Cardiac ventricle fibroblast (primary cell): ENCODE measurements around the gene RPP30. TPM values are rescaled to one million over a fixed set of nuclear protein-coding genes. Genes with fewer than 3 reads are reported as not detected.

Experiments
- total RNA-seq: library from RNA; depleted of rRNA; stranded (reverse); fragments of >200 nt; gene quantifications from 2 replicates; pipeline ENCODE4 v1.2.3, GENCODE V29; 2015

The RPP30 gene
- total RNA-seq: 29.8 and 36.2 TPM in 2 replicates

DNA sequence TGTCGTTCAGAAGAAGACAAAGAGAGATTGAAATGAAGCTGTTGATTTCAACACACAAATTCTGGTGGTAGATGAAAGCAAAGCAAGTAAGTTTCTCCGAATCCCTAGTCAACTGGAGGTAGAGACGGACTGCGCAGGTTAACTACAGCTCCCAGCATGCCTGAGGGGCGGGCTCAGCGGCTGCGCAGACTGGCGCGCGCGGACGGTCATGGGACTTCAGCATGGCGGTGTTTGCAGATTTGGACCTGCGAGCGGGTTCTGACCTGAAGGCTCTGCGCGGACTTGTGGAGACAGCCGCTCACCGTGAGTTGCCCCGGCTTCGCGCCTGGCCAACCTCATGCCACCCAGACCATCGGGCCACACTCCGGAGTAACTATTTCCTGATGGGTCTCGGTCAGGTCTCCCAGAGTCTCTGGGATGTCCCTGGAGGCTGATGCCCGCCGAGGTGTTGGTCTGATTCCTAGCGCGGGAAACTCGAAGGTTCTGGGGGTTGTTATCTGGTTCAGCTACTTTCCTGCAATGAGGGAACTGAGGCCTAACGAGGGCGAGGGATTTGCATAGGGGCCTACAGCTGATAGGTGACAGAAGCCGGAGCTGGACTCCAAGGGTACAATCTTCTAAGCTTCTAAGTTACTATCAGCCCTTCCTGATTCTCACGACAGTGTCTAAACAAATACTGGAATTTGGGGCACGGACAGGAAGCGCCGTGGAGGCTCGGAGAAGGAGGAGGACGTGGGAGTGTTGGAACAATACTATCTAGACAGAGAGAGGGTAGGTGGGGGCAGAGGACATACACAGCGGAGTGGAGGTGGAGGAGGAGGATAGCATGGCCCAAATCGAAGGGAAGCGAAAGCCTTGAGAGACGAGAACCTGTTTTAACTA is at the start of gene RPP30:
Gene RPP30, plus strand, starts transcription at position 209 of the 882 bp plus-strand sequence. Its CDS starts 13 bp downstream, at position 222.

DNA sequence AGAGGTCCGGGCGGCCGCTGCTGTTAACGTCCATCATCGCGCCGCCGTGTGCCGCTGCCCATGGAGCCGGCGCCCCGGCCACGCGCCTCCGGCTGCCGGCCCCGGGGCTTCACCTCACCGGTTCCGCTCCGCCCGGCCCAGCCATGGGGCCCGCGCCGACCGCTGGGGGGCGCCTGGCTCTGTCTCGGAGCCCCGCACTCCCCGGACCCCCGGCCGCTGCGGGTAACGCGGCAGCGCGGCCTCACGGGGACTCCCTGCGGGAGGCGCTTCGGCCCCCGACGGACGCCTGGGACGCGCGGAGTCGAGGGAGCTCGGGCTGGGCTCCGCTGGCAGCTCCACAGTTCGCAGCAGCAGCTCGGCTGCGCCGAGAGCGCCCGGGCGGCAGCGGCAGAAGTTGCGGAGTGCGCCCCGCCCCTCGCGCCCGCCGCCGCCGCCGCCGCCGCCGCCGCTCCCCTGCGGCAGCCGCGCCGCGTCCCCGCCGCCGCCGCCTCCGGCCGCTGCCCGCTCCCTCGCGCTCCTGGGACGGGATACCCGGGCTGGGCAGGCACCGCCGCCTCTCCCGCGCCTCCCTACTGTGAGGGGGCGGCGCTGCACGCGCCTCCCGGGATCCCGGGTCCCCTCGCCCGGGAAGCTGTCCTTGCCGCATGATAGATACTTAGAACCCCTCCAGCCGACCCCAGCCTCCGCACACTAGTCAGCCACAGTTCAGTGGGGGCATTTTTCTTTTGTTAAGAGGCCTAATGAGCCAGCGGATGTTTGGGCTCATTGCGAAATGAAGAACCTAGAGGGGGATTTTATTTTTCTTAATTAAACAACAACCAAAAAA is 13.9 kb upstream of the RPP30 start, which contains the start of gene HTR7:
Gene HTR7, minus strand, starts transcription at position 405 of the 826 bp plus-strand sequence. Its CDS starts 368 bp downstream, at position 37.

DNA sequence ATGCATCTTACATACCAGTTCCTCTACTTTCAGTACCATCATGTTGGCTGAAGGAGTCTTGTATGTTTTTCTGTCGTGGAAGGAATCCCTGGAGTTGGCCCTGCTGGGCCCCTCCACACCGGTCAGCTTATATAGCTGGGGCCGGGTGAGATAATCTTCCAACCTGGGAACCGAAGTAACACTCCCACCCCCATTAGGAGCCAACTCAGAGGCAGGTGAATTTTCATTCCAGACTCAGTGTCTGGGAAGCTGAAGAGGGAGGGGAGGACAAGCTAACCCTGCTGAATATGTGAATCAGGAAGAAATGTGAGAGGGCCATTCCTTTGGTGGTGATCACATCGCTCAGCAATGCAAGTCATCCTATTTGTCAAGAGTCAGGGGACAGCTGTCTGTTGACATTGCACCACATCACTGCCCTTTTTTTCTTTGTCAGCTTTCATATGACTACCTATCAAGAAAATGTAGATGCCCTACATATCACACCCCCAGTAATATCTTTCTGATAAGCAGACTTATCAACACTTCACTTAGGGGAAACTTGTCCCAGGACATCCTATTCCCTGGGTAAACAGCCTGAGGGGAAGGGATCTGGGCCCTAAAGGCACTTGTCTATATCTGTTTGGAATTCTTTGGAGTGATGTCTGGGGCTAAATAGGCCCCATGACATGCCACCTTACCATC is 49.4 kb downstream of the RPP30 start, which contains the start of gene ANKRD1:
Gene ANKRD1, minus strand, starts transcription at position 102 of the 681 bp plus-strand sequence. Its CDS starts 60 bp downstream, at position 42.

Other genes with a start within 250 kb of the RPP30 start
- gene HTR7, start 13.9 kb upstream of the RPP30 start, total RNA-seq: 0.59 and 0.75 TPM in 2 replicates
- 1.6 and 1.7 TPM in 2 replicates for gene ANKRD1, start 49.1 kb downstream of the RPP30 start, total RNA-seq